Measurements from ENCODE around the gene SMC2.

Gene SMC2

GRCh38 chr9:104090578-104090977 lies 3.5 kb upstream of the SMC2 start:
- Mint-ChIP-seq H3K27me3 (ENCODE audit: low read depth) (peaks cover 11% of the 10 kb centered on the region), H3K9me3 (no peaks in the 10 kb centered on the region), H3K4me3 (no peak overlapping the region), H3K4me1 (ENCODE audit: low read depth) (peaks cover 23% of the 10 kb centered on the region), H3K27ac (no peak overlapping the region), H3K36me3 (ENCODE audit: low read depth) (peaks cover 4% of the 10 kb centered on the region)

- peaks cover 11% of the 10 kb centered on the region for H3K27me3 Mint-ChIP-seq (ENCODE audit: low read depth)
- peaks cover 4% of the 10 kb centered on the region for H3K36me3 Mint-ChIP-seq (ENCODE audit: low read depth)
- H3K4me3 Mint-ChIP-seq, result no peak overlapping the region
- no peaks in the 10 kb centered on the region for H3K9me3 Mint-ChIP-seq
- H3K27ac Mint-ChIP-seq, result no peak overlapping the region
- peaks cover 27% of the 10 kb centered on the region for H3K4me1 Mint-ChIP-seq (ENCODE audit: low read depth)
Observed at GRCh38 chr9:104091116-104091515, 3.0 kb upstream of the SMC2 start.

GRCh38 chr9:104091708-104092107 lies 2.4 kb upstream of the SMC2 start:
- Mint-ChIP-seq H3K27ac (peak overlapping the region; percentile 50), H3K36me3 (ENCODE audit: low read depth) (peaks cover 4% of the 10 kb centered on the region)

GRCh38 chr9:104092192-104092591 lies 1.9 kb upstream of the SMC2 start:
- Mint-ChIP-seq H3K9me3 (no peaks in the 10 kb centered on the region), H3K27me3 (ENCODE audit: low read depth) (peaks cover 6% of the 10 kb centered on the region), H3K4me1 (ENCODE audit: low read depth) (peaks cover 34% of the 10 kb centered on the region), H3K36me3 (ENCODE audit: low read depth) (peaks cover 6% of the 10 kb centered on the region), H3K27ac (no peak overlapping the region), H3K4me3 (no peak overlapping the region)

More at GRCh38 chr9:104091708-104092107, 2.4 kb upstream of the SMC2 start:
- peaks cover 11% of the 10 kb centered on the region for H3K27me3 Mint-ChIP-seq (ENCODE audit: low read depth)
- no peaks in the 10 kb centered on the region for H3K9me3 Mint-ChIP-seq
- H3K4me1 Mint-ChIP-seq (ENCODE audit: low read depth), result peaks cover 32% of the 10 kb centered on the region
- peak overlapping the region; percentile 37 for H3K4me3 Mint-ChIP-seq

- Mint-ChIP-seq H3K27ac (peak overlapping the region; percentile 99), H3K27me3 (ENCODE audit: low read depth) (peaks cover 4% of the 10 kb centered on the region), H3K4me1 (ENCODE audit: low read depth) (peaks cover 37% of the 10 kb centered on the region), H3K9me3 (no peaks in the 10 kb centered on the region), H3K4me3 (peak overlapping the region; percentile 91), H3K36me3 (ENCODE audit: low read depth) (peaks cover 6% of the 10 kb centered on the region)
Observed at GRCh38 chr9:104092875-104093600, 1.1 kb upstream of the SMC2 start.

- Mint-ChIP-seq H3K9me3 (no peaks in the 10 kb centered on the region), H3K36me3 (ENCODE audit: low read depth) (peaks cover 6% of the 10 kb centered on the region), H3K27ac (peak overlapping the region; percentile 99), H3K27me3 (ENCODE audit: low read depth) (no peaks in the 10 kb centered on the region), H3K4me3 (peak overlapping the region; percentile 91), H3K4me1 (ENCODE audit: low read depth) (peaks cover 37% of the 10 kb centered on the region)
Observed at GRCh38 chr9:104094534-104095015, 466 bp downstream of the SMC2 start.

- peaks cover 19% of the 10 kb centered on the region for H3K4me1 Mint-ChIP-seq (ENCODE audit: low read depth)
- peaks cover 26% of the 10 kb centered on the region for H3K36me3 Mint-ChIP-seq (ENCODE audit: low read depth)
- H3K9me3 Mint-ChIP-seq, result no peaks in the 10 kb centered on the region
- H3K4me3 Mint-ChIP-seq, result no peak overlapping the region
- no peak overlapping the region for H3K27ac Mint-ChIP-seq
- H3K27me3 Mint-ChIP-seq (ENCODE audit: low read depth), result no peaks in the 10 kb centered on the region
Observed at GRCh38 chr9:104099630-104100029, 5.5 kb downstream of the SMC2 start.

- Mint-ChIP-seq H3K4me3 (no peak overlapping the region), H3K27ac (no peak overlapping the region), H3K36me3 (ENCODE audit: low read depth) (peaks cover 38% of the 10 kb centered on the region), H3K4me1 (ENCODE audit: low read depth) (no peaks in the 10 kb centered on the region), H3K27me3 (ENCODE audit: low read depth) (no peaks in the 10 kb centered on the region), H3K9me3 (no peaks in the 10 kb centered on the region)
Observed at GRCh38 chr9:104104360-104104759, 10.3 kb downstream of the SMC2 start.

GRCh38 chr9:104107799-104108198 lies 13.7 kb downstream of the SMC2 start:
- H3K4me3 Mint-ChIP-seq, result no peak overlapping the region
- H3K36me3 Mint-ChIP-seq (ENCODE audit: low read depth), result peaks cover 32% of the 10 kb centered on the region
- H3K27me3 Mint-ChIP-seq (ENCODE audit: low read depth), result no peaks in the 10 kb centered on the region
- H3K9me3 Mint-ChIP-seq, result no peaks in the 10 kb centered on the region
- no peak overlapping the region for H3K27ac Mint-ChIP-seq
- H3K4me1 Mint-ChIP-seq (ENCODE audit: low read depth), result no peaks in the 10 kb centered on the region

GRCh38 chr9:104108315-104108714 lies 14.2 kb downstream of the SMC2 start:
- Mint-ChIP-seq H3K27ac (peak overlapping the region; percentile 43), H3K36me3 (ENCODE audit: low read depth) (peaks cover 30% of the 10 kb centered on the region), H3K9me3 (no peaks in the 10 kb centered on the region), H3K4me1 (ENCODE audit: low read depth) (no peaks in the 10 kb centered on the region), H3K27me3 (ENCODE audit: low read depth) (no peaks in the 10 kb centered on the region), H3K4me3 (no peak overlapping the region)

GRCh38 chr9:104110509-104110908 lies 16.4 kb downstream of the SMC2 start:
- H3K4me1 Mint-ChIP-seq (ENCODE audit: low read depth), result no peaks in the 10 kb centered on the region
- H3K27ac Mint-ChIP-seq, result no peak overlapping the region
- no peak overlapping the region for H3K4me3 Mint-ChIP-seq
- H3K9me3 Mint-ChIP-seq, result no peaks in the 10 kb centered on the region
- peaks cover 25% of the 10 kb centered on the region for H3K36me3 Mint-ChIP-seq (ENCODE audit: low read depth)
- no peaks in the 10 kb centered on the region for H3K27me3 Mint-ChIP-seq (ENCODE audit: low read depth)

GRCh38 chr9:104118916-104119315 lies 24.8 kb downstream of the SMC2 start:
- Mint-ChIP-seq H3K36me3 (ENCODE audit: low read depth) (peaks cover 36% of the 10 kb centered on the region), H3K27ac (no peak overlapping the region), H3K9me3 (no peaks in the 10 kb centered on the region), H3K27me3 (ENCODE audit: low read depth) (no peaks in the 10 kb centered on the region), H3K4me3 (no peak overlapping the region), H3K4me1 (ENCODE audit: low read depth) (no peaks in the 10 kb centered on the region)

- Mint-ChIP-seq H3K4me3 (no peak overlapping the region), H3K9me3 (no peaks in the 10 kb centered on the region), H3K36me3 (ENCODE audit: low read depth) (peaks cover 36% of the 10 kb centered on the region), H3K27me3 (ENCODE audit: low read depth) (no peaks in the 10 kb centered on the region), H3K4me1 (ENCODE audit: low read depth) (no peaks in the 10 kb centered on the region), H3K27ac (no peak overlapping the region)
Observed at GRCh38 chr9:104121022-104121421, 26.9 kb downstream of the SMC2 start.

- Mint-ChIP-seq H3K9me3 (no peaks in the 10 kb centered on the region), H3K36me3 (ENCODE audit: low read depth) (peaks cover 47% of the 10 kb centered on the region)
Observed at GRCh38 chr9:104138243-104138868, 44.2 kb downstream of the SMC2 start.

More at GRCh38 chr9:104138243-104138868, 44.2 kb downstream of the SMC2 start:
- no peak overlapping the region for H3K27ac Mint-ChIP-seq
- H3K27me3 Mint-ChIP-seq (ENCODE audit: low read depth), result no peaks in the 10 kb centered on the region
- H3K4me3 Mint-ChIP-seq, result no peak overlapping the region
- H3K4me1 Mint-ChIP-seq (ENCODE audit: low read depth), result no peaks in the 10 kb centered on the region

Measured in T-helper 1 cell treated with Interleukin-12 subunit alpha and Interleukin-12 subunit beta and Interleukin-4 antibody, amounts not matched to agents 30 μg/mL and 1 μg/mL, for 36 hours (primary cell).